NCI-H510A treated with DMSO at 0.1 percent for 48 hours (cell line): ENCODE measurements around the gene KCNE3.

ENCODE experiments used
- DNase-seq: peaks from one replicate; lab custom pipeline; 2025; lab: John Stamatoyannopoulos, UW

KCNE3 gene, protein sequence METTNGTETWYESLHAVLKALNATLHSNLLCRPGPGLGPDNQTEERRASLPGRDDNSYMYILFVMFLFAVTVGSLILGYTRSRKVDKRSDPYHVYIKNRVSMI

GRCh38 chr11:74466916-74467885 is at the start of gene KCNE3:
KCNE3 (minus strand) TSS chr11:74467549; CDS start chr11:74457563, 9,986 bp downstream.
- no peak for DNase-seq

DNA sequence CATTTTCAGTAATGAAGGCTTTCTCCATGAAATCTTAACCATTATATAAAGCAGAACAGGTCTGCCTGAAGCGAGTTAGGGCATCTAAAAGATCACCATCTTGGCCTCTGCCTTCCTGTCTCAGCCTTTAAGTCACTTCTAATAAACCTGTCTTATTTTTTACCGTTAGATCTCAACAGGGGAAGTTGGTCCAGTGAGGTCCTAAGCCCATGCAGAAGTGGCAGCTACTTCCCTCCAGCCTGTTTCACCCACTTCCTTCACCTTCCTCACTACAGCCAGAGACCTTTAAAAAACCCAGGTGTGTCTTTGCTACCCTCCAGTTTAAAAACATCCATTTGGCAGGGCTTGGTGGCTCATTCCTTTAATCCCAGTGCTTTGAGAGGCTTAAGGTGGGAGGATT is 40.2 kb upstream of the KCNE3 start:
- no peak for DNase-seq

DNA sequence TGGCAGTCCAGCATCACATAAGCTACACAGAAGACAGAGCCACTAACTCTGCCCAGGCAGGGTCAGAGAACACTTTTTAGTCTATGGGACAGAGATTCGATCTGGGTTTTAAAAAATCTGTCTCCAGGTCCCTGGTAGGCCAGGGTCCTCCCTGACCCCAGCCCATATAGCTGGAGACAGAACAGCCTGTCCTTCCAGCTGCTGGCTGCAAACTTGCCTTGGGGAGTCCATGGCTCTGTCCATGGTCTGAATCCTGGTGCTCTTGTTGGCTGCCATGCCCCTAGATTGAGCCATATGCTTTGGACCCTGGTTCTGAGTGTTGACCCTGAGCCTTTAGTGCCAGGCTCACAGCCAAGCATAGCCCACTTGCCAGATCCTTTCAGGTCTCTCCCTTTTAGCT is 39.5 kb upstream of the KCNE3 start:
- DNase-seq: no peak

GRCh38 chr11:74505911-74506310 is 38.6 kb upstream of the KCNE3 start:
- no peak for DNase-seq

DNA sequence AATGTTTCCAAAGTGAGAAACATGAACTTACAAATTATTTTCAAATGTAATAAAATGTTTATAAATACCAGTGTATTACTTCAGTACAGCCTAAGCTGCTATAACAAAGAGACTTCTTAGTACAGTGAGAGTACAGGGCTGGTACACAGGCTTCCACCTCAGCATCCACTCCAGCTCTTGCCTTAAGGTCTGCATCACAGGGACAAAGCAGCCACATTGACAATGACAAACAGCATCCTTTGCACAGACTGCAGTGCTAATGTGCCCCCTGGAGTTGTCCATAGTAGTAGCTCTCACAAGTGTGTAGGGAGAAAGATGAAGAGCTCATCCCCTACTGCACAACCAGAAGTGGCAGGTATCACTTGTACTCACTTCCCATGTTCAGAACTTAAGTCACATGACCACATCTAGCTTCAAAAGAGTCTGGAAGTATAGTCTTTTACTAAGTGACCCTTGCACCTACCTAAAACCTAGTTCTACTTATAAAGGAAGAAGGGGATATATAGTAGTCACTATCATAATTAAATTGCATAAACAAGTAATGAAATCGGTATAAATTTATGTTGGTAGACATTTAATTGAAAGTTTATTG is 36.8 kb upstream of the KCNE3 start:
- no peak for DNase-seq

GRCh38 chr11:74494916-74495315 is 27.6 kb upstream of the KCNE3 start:
- no peak for DNase-seq

GRCh38 chr11:74493791-74494630 is 26.7 kb upstream of the KCNE3 start:
- DNase-seq: peak; percentile 81

DNA sequence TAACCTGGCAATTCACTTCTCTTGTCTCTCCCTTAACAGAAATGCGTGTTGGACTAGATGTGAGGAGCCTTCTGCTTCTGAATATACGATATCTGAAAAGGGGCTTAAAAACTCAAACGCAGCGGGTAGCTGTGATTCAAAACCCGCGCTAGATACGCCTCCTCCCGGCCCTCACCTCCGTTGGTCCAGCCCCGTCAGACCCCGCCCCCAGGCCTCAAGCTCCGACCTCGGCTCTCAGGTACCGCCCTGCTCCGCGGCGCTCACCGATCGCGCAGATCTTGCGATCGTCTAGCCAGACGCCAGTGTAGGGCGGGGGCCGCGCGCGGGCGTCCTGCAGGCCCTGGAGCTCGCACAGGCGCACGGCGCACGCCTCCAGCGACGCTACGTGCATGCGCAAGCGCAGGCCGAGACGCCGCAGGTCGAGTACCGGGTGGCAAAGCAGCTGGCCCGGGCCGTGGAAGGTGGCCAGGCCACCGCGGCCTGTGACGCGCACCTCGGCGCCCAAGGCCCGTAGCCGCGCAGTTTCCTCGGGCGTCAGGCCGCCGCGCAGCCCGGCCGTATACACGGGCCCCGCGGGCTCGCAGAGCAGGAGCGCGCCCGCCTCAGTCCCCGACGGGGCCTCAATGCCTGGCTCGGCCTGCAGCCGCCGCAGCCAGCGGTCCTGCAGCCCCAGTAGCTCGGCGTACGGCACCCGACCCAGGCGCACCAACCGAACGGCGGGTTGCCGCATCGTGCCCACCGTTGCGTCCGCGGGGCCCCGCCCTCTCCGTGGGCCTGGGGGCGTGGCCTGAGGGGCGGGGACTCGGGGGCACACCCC is 25.8 kb upstream of the KCNE3 start, which contains the start of gene LIPT2:
LIPT2 (minus strand) TSS at position 751 of the 817 bp plus-strand sequence; CDS start at position 730, 21 bp downstream.
- peak; percentile 90 for DNase-seq

GRCh38 chr11:74492084-74492483 is 24.7 kb upstream of the KCNE3 start:
- no peak for DNase-seq

GRCh38 chr11:74490941-74491340 is 23.6 kb upstream of the KCNE3 start:
- no peak for DNase-seq

- DNase-seq: no peak
Observed at GRCh38 chr11:74487875-74488274, 20.5 kb upstream of the KCNE3 start.

DNA sequence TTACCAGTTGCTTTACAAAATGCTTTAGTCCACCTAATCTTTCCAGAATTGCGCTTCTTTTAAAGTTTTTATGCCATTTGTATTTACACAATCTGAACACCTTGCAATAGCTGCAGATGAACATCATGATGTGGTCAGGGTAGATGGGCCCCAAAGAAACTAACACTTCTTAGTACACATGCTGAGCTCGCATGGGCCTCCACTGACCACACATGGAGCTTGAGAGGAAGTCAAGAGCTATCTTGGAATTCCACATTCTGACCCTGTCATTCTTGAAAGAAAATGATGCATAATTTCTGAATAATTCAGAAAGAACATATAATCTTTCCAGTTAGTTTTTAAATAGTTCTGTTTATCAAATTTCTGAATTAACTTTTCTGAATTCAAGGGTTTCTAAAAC is 18.5 kb upstream of the KCNE3 start:
- DNase-seq: no peak

- DNase-seq: no peak
Observed at GRCh38 chr11:74480688-74481417, 13.5 kb upstream of the KCNE3 start.

GRCh38 chr11:74479732-74480123 is 12.4 kb upstream of the KCNE3 start:
- no peak for DNase-seq

- no peak for DNase-seq
Observed at GRCh38 chr11:74478877-74479731, 11.8 kb upstream of the KCNE3 start.

- DNase-seq: no peak
Observed at GRCh38 chr11:74476536-74476935, 9.2 kb upstream of the KCNE3 start.

DNA sequence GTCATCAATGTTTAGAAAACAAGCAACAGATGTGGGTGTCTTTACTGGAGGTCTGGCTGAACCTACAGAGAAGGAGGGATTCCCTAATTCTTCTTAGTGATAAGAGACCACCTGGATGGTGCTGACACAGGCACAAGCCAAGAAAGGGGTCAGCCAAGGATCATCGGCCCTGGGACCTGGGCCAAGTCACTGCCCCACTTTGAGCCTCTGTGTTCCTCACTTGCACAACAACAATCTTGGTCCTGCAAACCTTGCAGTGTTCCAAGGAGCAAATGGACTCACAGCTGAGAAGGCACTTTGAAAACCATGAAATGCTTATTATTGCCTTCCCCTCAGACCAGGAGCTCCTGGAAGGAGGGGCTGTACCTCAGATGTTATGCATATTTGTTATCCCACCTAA is 7.0 kb upstream of the KCNE3 start:
- no peak for DNase-seq

DNA sequence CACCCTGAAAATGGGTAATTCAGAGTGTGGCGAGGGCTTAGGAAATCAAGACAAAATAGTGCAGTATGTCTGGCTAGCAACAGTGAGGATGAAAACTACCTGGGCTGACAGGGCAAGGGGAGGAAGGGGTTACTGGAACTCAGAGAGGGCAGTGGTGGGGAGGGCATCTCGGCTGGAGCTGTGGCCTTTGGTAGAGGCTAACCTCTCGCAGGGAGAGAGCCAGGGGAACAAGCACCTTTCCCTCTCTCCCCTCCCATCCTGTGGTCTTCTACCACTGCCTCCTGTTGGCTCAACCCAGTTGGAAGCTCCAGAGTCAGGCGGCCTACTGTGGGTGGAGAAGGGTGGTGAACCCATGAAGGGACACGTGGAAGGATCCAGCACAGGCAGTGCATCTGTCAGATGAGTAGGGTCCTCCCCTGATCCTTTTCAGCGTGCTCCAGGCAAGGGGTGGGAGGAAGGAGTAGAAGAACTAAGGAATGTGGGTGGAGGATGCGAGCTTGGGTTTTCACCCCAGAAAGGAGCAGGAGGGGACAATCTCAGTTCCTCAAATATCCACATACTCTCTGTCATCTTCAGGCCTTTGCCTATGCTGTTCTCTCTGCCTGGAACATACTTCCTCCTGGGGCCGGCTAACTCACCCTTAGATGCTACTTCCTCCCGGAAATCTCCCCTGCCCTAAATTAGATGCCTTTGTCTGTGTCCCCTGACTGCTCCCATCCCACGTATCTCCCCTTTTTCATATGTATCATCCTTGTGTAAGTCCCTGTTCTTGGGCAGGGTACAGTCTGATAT is 6.2 kb upstream of the KCNE3 start:
- DNase-seq: no peak
